HCT116 (cell line): ENCODE data around the gene ZNF79. TPM values are rescaled to one million over a fixed set of nuclear protein-coding genes. Genes with fewer than 3 reads are reported as not detected.

Experiments
- ATAC-seq: fragments of 200-7000 bp; cut with Tn5 transposase; 2 replicates; pipeline ENCODE4 v1.9.1; 2020; ENCODE audit warnings: mild to moderate bottlenecking, moderate library complexity
- BruUV-seq: library from RNA; stranded (reverse); fragments of 400-500 nt; replicated peaks from 2 replicates; lab custom pipeline; 2021; lab: Mats Ljungman, UMichigan
- CTCF ChIA-PET: fragments of 300-600 bp; sonication (Branson Sonifier 250); formaldehyde crosslinking; loops from one replicate; lab custom pipeline; 2021; ENCODE audit warnings: antibody characterized with exemption; lab: Charles Lee
- POLR2A ChIA-PET: fragments of 300-600, 350-600 bp; sonication (Branson Sonifier 250); formaldehyde crosslinking; loops from one replicate; lab custom pipeline; 2021; ENCODE audit warnings: antibody characterized with exemption; lab: Charles Lee
- RAD21 ChIA-PET, 2 experiments: fragments of 300-600 bp; sonication (Branson Sonifier 250); formaldehyde crosslinking; loops; one replicate each; lab custom pipeline; 2023; ENCODE audit warnings: low total read pairs in 2 of 2; ENCODE audit not compliant: uncharacterized antibody in 2 of 2, unreplicated experiment in 2 of 2, low non-redundant PET in 1 of 2; lab: Charles Lee
- DNase-seq: peaks from one replicate; pipeline ENCODE4 v3.0.0-alpha.2; 2010; ENCODE audit warnings: low read depth, low spot score
- H2AFZ ChIP-seq: fragments of 200-600 bp; shearing (Covaris generic), sonication (generic); 2 replicates; pipeline ENCODE4 v1.6.1; 2017; ENCODE audit warnings: low read depth, mixed run types, mixed read lengths, antibody characterized with exemption, low read length; ENCODE audit not compliant: poor library complexity, severe bottlenecking
- H3K27ac ChIP-seq: 2 replicates; pipeline ENCODE4 v1.5.1; 2012; ENCODE audit warnings: low read depth, low read length
- H3K27me3 ChIP-seq: fragments of 200-600 bp; sonication (generic); 2 replicates; pipeline ENCODE4 v1.6.1; 2016; ENCODE audit warnings: mixed run types, low read length, mixed read lengths; ENCODE audit not compliant: insufficient read depth
- H3K36me3 ChIP-seq, 2 experiments: fragments of 200-500 bp in 1 of 2; fragments of 200-600 bp in 1 of 2; sonication (Bioruptor generic) in 1 of 2; sonication (generic) in 1 of 2; 2 replicates each; pipeline versions ENCODE4 v1.5.1 to v1.6.1; 2014 to 2016; ENCODE audit warnings: low read length in 2 of 2, inconsistent platforms in 1 of 2, mixed read lengths in 1 of 2, mixed run types in 1 of 2; ENCODE audit not compliant: insufficient read depth in 2 of 2, control insufficient read depth in 1 of 2
- H3K4me1 ChIP-seq, 2 experiments: fragments of 200-600 bp in 1 of 2; sonication (generic) in 1 of 2; 2 replicates each; pipeline versions ENCODE4 v1.5.1 to v1.6.1; 2012 to 2017; ENCODE audit warnings: low read length in 2 of 2, inconsistent platforms in 1 of 2, mild to moderate bottlenecking in 1 of 2, mixed read lengths in 1 of 2, mixed run types in 1 of 2, moderate library complexity in 1 of 2; ENCODE audit not compliant: insufficient read depth in 2 of 2, control insufficient read depth in 1 of 2
- H3K4me2 ChIP-seq: fragments of 200-600 bp; sonication (generic); 2 replicates; pipeline ENCODE4 v1.6.1; 2017; ENCODE audit warnings: mixed run types, low read length, mixed read lengths
- H3K4me3 ChIP-seq, 2 experiments: fragments of 200-600 bp in 1 of 2; sonication (generic) in 1 of 2; replicated peaks in 1 of 2; 2 replicates each; pipeline ENCODE4 v1.5.1; 2011 to 2016; ENCODE audit warnings: low read length in 2 of 2, control low read depth in 1 of 2, low read depth in 1 of 2, mild to moderate bottlenecking in 1 of 2, mixed read lengths in 1 of 2, mixed run types in 1 of 2
- H3K79me2 ChIP-seq: fragments of 200-600 bp; sonication (generic); 2 replicates; pipeline ENCODE4 v1.6.1; 2017; ENCODE audit warnings: mild to moderate bottlenecking, mixed run types, low read length, moderate library complexity, mixed read lengths; ENCODE audit not compliant: insufficient read depth
- H3K9ac ChIP-seq: fragments of 200-600 bp; sonication (generic); 2 replicates; pipeline ENCODE4 v1.6.1; 2016; ENCODE audit warnings: low read length, mixed read lengths
- H3K9me2 ChIP-seq: fragments of 200-600 bp; sonication (generic), shearing (Covaris generic); 2 replicates; pipeline ENCODE4 v1.6.1; 2017; ENCODE audit warnings: mixed run types, mild to moderate bottlenecking, moderate library complexity; ENCODE audit not compliant: insufficient read depth
- H3K9me3 ChIP-seq, 2 experiments: fragments of 200-500 bp in 1 of 2; fragments of 200-600 bp in 1 of 2; sonication (Bioruptor generic) in 1 of 2; sonication (generic) in 1 of 2; 2 replicates each; pipeline ENCODE4 v1.6.1; 2014 to 2017; ENCODE audit warnings: low read length in 2 of 2, mixed read lengths in 2 of 2, inconsistent platforms in 1 of 2, low read depth in 1 of 2, mild to moderate bottlenecking in 1 of 2, mixed run types in 1 of 2, moderate library complexity in 1 of 2; ENCODE audit not compliant: control insufficient read depth in 1 of 2, insufficient read depth in 1 of 2
- H4K20me1 ChIP-seq: fragments of 200-600 bp; sonication (generic), shearing (Covaris generic); 2 replicates; pipeline ENCODE4 v1.6.1; 2017; ENCODE audit warnings: mixed run types, mild to moderate bottlenecking, moderate library complexity; ENCODE audit not compliant: insufficient read depth
- CBX3 ChIP-seq: IDR thresholded peaks from 2 replicates; pipeline ENCODE4 v1.6.1; 2012; ENCODE audit warnings: low read depth
- CEBPB ChIP-seq: IDR thresholded peaks from 2 replicates; pipeline ENCODE4 v1.6.1; 2012; ENCODE audit warnings: low read depth
- ELF1 ChIP-seq: IDR thresholded peaks from 2 replicates; pipeline ENCODE4 v1.6.1; 2012; ENCODE audit warnings: low read depth, borderline replicate concordance
- EZH2 ChIP-seq: fragments of 200-600 bp; sonication (generic); IDR thresholded peaks from 2 replicates; pipeline ENCODE4 v1.6.1; 2017; ENCODE audit warnings: antibody characterized with exemption, mixed run types
- FOSL1 ChIP-seq: IDR thresholded peaks from 2 replicates; pipeline ENCODE4 v1.6.1; 2012; ENCODE audit warnings: low read depth
- JUND ChIP-seq: IDR thresholded peaks from 2 replicates; pipeline ENCODE4 v1.6.1; 2012
- POLR2A ChIP-seq: IDR thresholded peaks from 2 replicates; pipeline ENCODE4 v1.7.0; 2011; ENCODE audit warnings: borderline replicate concordance; ENCODE audit not compliant: insufficient read depth, insufficient read length; ENCODE audit errors: extremely low read depth
- POLR2AphosphoS5 ChIP-seq: IDR thresholded peaks from 2 replicates; pipeline ENCODE4 v1.6.1; 2011; ENCODE audit warnings: mild to moderate bottlenecking, low read depth, low read length, moderate library complexity
- RAD21 ChIP-seq: IDR thresholded peaks from 2 replicates; pipeline ENCODE4 v1.6.1; 2012; ENCODE audit warnings: low read depth, mild to moderate bottlenecking
- SIN3A ChIP-seq: IDR thresholded peaks from 2 replicates; pipeline ENCODE4 v1.6.1; 2012; ENCODE audit warnings: low read depth
- TCF7L2 ChIP-seq: IDR thresholded peaks from 2 replicates; pipeline ENCODE4 v1.7.0; 2011; ENCODE audit warnings: borderline replicate concordance, inconsistent platforms; ENCODE audit not compliant: insufficient read depth, insufficient read length; ENCODE audit errors: extremely low read depth
- YY1 ChIP-seq: IDR thresholded peaks from 2 replicates; pipeline ENCODE4 v1.6.1; 2011; ENCODE audit warnings: low read length, low read depth, moderate library complexity, mild to moderate bottlenecking; ENCODE audit not compliant: insufficient replicate concordance; ENCODE audit errors: extremely low read depth
- ZFX ChIP-seq: fragments of 450-650 bp; IDR thresholded peaks from 2 replicates; pipeline ENCODE4 v1.6.1; 2017
- intact Hi-C: fragments of 100-400 bp; cut with micrococcal nuclease; formaldehyde crosslinking; loops from 2 replicates; pipeline ENCODE4 v1.10.0; 2022
- total RNA-seq: library from RNA; stranded (reverse); gene quantifications from one replicate; pipeline ENCODE4 v1.2.1, GENCODE V29; 2021; ENCODE audit not compliant: unreplicated experiment
- TF ChIP-seq, protein P1 (sequence below): IDR thresholded peaks from 2 replicates; pipeline ENCODE4 v1.6.1; 2011; ENCODE audit warnings: mild to moderate bottlenecking, low read length, moderate library complexity; ENCODE audit not compliant: insufficient replicate concordance; ENCODE audit errors: extremely low read depth
- TF ChIP-seq, protein P2 (sequence below): IDR thresholded peaks from 2 replicates; pipeline ENCODE4 v1.6.1; 2012; ENCODE audit warnings: low read depth

ZNF79 gene
- total RNA-seq, 1 experiment from 2014 or later, result 5.3 TPM

- Histone ChIP-seq H3K4me2 (no peak overlapping the region), H2AFZ (no peak overlapping the region), H4K20me1 (no peaks in the 10 kb centered on the region), H3K9me3 (no peaks in the 10 kb centered on the region), H3K4me1 (peaks cover 0 to 7% of the 10 kb centered on the region in 2 experiments; a peak in 1 of 4 replicates), H3K4me3 (no peak overlapping the region), H3K36me3 (peaks cover 2 to 5% of the 10 kb centered on the region in 2 experiments; a peak in 1 of 4 replicates), H3K9me2 (no peaks in the 10 kb centered on the region), H3K27me3 (no peaks in the 10 kb centered on the region), H3K79me2 (no peaks in the 10 kb centered on the region), H3K9ac (no peak overlapping the region), H3K27ac (no peak overlapping the region)
- RAD21 ChIA-PET, result no interaction called here
- POLR2A ChIA-PET, result no interaction called here
- no TSS peak for BruUV-seq
- no peak for ATAC-seq
- intact Hi-C loops, result no loop called here
- TF ChIP-seq CEBPB (no peak), SIN3A (no peak), ZFX (no peak), RAD21 (no peak), FOSL1 (no peak), EZH2 (no peak), ELF1 (no peak), YY1 (no peak), POLR2A (no peak), POLR2AphosphoS5 (no peak), JUND (no peak), CBX3 (no peak), TCF7L2 (no peak)
- TF ChIP-seq, protein P1, sequence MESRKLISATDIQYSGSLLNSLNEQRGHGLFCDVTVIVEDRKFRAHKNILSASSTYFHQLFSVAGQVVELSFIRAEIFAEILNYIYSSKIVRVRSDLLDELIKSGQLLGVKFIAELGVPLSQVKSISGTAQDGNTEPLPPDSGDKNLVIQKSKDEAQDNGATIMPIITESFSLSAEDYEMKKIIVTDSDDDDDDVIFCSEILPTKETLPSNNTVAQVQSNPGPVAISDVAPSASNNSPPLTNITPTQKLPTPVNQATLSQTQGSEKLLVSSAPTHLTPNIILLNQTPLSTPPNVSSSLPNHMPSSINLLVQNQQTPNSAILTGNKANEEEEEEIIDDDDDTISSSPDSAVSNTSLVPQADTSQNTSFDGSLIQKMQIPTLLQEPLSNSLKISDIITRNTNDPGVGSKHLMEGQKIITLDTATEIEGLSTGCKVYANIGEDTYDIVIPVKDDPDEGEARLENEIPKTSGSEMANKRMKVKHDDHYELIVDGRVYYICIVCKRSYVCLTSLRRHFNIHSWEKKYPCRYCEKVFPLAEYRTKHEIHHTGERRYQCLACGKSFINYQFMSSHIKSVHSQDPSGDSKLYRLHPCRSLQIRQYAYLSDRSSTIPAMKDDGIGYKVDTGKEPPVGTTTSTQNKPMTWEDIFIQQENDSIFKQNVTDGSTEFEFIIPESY, result no peak
- TF ChIP-seq, protein P2, sequence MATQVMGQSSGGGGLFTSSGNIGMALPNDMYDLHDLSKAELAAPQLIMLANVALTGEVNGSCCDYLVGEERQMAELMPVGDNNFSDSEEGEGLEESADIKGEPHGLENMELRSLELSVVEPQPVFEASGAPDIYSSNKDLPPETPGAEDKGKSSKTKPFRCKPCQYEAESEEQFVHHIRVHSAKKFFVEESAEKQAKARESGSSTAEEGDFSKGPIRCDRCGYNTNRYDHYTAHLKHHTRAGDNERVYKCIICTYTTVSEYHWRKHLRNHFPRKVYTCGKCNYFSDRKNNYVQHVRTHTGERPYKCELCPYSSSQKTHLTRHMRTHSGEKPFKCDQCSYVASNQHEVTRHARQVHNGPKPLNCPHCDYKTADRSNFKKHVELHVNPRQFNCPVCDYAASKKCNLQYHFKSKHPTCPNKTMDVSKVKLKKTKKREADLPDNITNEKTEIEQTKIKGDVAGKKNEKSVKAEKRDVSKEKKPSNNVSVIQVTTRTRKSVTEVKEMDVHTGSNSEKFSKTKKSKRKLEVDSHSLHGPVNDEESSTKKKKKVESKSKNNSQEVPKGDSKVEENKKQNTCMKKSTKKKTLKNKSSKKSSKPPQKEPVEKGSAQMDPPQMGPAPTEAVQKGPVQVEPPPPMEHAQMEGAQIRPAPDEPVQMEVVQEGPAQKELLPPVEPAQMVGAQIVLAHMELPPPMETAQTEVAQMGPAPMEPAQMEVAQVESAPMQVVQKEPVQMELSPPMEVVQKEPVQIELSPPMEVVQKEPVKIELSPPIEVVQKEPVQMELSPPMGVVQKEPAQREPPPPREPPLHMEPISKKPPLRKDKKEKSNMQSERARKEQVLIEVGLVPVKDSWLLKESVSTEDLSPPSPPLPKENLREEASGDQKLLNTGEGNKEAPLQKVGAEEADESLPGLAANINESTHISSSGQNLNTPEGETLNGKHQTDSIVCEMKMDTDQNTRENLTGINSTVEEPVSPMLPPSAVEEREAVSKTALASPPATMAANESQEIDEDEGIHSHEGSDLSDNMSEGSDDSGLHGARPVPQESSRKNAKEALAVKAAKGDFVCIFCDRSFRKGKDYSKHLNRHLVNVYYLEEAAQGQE, result no peak
- DNase-seq, result no peak
- CTCF ChIA-PET, result no interaction called here
Measured at GRCh38 chr9:127407492-127407843, 16.7 kb upstream of the ZNF79 start.
